Bronchial epithelial cell (primary cell): ENCODE results near the gene RNF5. TPM values are rescaled to one million over a fixed set of nuclear protein-coding genes. Genes with fewer than 3 reads are reported as not detected.

Experiments used
- DNase-seq: peaks from one replicate; pipeline ENCODE4 v3.0.0-alpha.2; 2010; ENCODE audit warnings: low read depth
- FAIRE-seq: peaks from 2 replicates; lab custom pipeline; 2011; peaks lifted over from hg19 to GRCh38; lab: Jason Lieb, UNC
- H3K27me3 ChIP-seq: 2 replicates; pipeline ENCODE4 v1.5.1; 2011; ENCODE audit warnings: low read length; ENCODE audit not compliant: control insufficient read depth, insufficient read depth
- H3K36me3 ChIP-seq: 2 replicates; pipeline ENCODE4 v1.5.1; 2011; ENCODE audit warnings: low read length; ENCODE audit not compliant: control insufficient read depth, insufficient read depth
- H3K4me3 ChIP-seq: 2 replicates; pipeline ENCODE4 v1.5.1; 2011; ENCODE audit warnings: mild to moderate bottlenecking, low read depth, low read length, control low read depth
- CTCF ChIP-seq: IDR thresholded peaks from 2 replicates; pipeline ENCODE4 v1.5.1; 2011; ENCODE audit warnings: mild to moderate bottlenecking, moderate library complexity, low read length, control low read depth, inconsistent platforms; ENCODE audit not compliant: insufficient read depth, severe bottlenecking
- total RNA-seq: library from RNA; depleted of rRNA; stranded (reverse); fragments of >200 nt; gene quantifications from 2 replicates; pipeline ENCODE4 v1.2.1, GENCODE V29; 2014

RNF5 gene
- total RNA-seq = 29.2 and 50.5 TPM in 2 replicates

GRCh38 chr6:32177788-32178546 is at the start of gene RNF5:
RNF5 (plus strand) TSS chr6:32178405; CDS start chr6:32178512, 107 bp downstream.
- peak; percentile 95 for FAIRE-seq
- peaks cover 10% of the 10 kb centered on the region for H3K36me3 ChIP-seq

GRCh38 chr6:32128751-32129296 is 49.4 kb upstream of the RNF5 start:
- TF ChIP-seq CTCF = no peak
- DNase-seq (no peak), FAIRE-seq (no peak)
- peaks cover 9% of the 10 kb centered on the region for H3K36me3 ChIP-seq
- H3K4me3 ChIP-seq = no peak overlapping the region
- no peaks in the 10 kb centered on the region for H3K27me3 ChIP-seq

More at GRCh38 chr6:32177788-32178546, at the start of gene RNF5:
- peak; percentile 100 for DNase-seq
- H3K27me3 ChIP-seq = no peaks in the 10 kb centered on the region
- peak within 1 kb of the TSS; percentile 73 for H3K4me3 ChIP-seq
- no peak for TF ChIP-seq CTCF

GRCh38 chr6:32129297-32130088 is 48.7 kb upstream of the RNF5 start:
- H3K4me3 ChIP-seq = peak overlapping the region; percentile 78
- no peaks in the 10 kb centered on the region for H3K27me3 ChIP-seq
- DNase-seq = no peak
- peaks cover 7% of the 10 kb centered on the region for H3K36me3 ChIP-seq
- no peak for TF ChIP-seq CTCF
- FAIRE-seq = no peak

GRCh38 chr6:32131439-32131948 is 46.7 kb upstream of the RNF5 start:
- FAIRE-seq (no peak), DNase-seq (no peak)
- no peaks in the 10 kb centered on the region for H3K27me3 ChIP-seq
- H3K4me3 ChIP-seq = no peak overlapping the region
- no peak for TF ChIP-seq CTCF
- H3K36me3 ChIP-seq = no peaks in the 10 kb centered on the region

- H3K4me3 ChIP-seq = no peak overlapping the region
- H3K36me3 ChIP-seq = no peaks in the 10 kb centered on the region
- DNase-seq (no peak), FAIRE-seq (no peak)
- no peaks in the 10 kb centered on the region for H3K27me3 ChIP-seq
- TF ChIP-seq CTCF = no peak
Observed at GRCh38 chr6:32132110-32132509, 46.1 kb upstream of the RNF5 start.
